Measurements from ENCODE around the gene FOXP4.

DNA sequence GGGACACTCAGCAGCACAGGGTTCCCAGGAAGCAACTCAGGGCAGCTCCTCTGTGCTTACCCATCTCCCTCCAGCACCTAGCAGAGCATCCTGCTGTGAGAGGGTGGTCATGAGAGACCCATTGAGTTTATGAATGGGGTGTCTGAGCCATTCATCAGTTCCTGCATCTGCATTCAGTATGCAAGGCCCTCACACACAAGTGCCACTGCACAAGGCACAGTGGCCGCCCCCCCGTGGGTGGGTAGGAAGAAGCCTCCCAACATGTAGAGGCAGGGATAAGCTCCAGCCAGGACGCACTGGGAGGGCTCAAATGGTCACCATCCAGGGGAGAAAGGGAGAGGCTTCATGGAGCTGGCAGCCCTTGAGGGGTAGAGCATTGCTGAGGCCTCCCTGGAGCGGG lies 43.0 kb downstream of the FOXP4 start:
- TF ChIP-seq, protein P1, sequence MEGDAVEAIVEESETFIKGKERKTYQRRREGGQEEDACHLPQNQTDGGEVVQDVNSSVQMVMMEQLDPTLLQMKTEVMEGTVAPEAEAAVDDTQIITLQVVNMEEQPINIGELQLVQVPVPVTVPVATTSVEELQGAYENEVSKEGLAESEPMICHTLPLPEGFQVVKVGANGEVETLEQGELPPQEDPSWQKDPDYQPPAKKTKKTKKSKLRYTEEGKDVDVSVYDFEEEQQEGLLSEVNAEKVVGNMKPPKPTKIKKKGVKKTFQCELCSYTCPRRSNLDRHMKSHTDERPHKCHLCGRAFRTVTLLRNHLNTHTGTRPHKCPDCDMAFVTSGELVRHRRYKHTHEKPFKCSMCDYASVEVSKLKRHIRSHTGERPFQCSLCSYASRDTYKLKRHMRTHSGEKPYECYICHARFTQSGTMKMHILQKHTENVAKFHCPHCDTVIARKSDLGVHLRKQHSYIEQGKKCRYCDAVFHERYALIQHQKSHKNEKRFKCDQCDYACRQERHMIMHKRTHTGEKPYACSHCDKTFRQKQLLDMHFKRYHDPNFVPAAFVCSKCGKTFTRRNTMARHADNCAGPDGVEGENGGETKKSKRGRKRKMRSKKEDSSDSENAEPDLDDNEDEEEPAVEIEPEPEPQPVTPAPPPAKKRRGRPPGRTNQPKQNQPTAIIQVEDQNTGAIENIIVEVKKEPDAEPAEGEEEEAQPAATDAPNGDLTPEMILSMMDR (IDR thresholded peaks at IDR 0.05) = no peak
- no peak for TF ChIP-seq POLR2A (IDR thresholded peaks at IDR 0.05)

Measured in sigmoid colon (tissue), 3 donors.